HG02798 (cell line): ENCODE results near the gene DDX56.
"Not testable (repeated sequence)": the region's sequence is repeated elsewhere in the genome, so short reads cannot be mapped to it uniquely, and the experiment has no call there.

Source experiments
- ATAC-seq: cut with Tn5 transposase; IDR thresholded peaks from one replicate; pipeline ENCODE4 v1.9.1; 2021; ENCODE audit warnings: mild to moderate bottlenecking; ENCODE audit not compliant: unreplicated experiment, poor library complexity

DDX56 gene

DNA sequence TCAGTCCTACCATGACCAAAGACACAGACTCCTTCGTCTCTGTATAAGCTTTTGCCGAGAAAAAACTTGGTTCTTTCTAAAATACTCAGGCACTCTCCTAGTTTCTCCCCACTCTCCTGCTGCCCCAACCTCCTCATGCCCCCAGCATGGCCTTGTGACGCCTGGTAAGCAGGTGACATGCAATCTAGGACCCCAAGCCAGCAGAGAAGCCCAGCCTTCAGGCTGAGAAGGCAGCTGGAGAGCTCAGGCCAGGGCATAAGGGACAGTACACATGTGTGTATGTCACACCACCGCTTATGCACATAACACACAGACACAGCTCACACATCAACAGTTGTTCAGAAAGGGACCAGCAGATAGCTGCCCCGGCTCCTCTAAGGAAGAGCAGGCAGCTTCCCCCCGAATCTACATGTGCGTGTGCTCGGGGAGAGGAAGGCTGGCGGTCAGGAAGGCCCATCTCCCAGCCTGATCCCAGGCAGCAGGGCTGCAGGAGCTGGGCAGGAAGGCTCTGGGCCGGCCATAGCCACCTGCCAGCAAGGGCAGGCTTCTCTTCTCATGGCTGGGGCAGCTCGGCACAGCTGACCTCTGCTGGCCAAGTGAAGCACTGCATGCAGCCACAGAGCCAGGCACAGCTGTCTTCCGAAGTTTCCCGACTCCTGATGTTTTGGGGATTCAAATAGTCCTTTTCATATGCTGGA lies 8.5 kb downstream of the DDX56 start:
- ATAC-seq, result peak; percentile 78

DNA sequence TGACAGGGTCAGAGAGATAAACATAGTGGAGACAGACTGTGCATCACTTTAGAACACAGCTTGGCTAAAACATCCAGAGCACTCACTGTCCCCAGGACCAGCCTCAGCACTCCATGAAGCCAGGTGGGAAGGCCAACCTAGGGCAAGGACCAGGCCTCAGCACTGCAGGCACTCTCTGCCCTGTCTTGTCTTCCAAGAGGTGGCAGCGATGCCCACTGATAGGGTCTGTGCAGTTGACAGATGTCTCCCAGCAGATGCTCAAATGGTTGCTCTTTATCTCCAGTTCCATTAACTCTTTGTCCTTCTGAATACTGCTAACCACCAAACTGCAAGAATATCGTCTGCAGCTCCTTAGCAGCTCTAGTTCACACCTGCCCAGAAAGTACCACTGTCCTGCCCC lies 9.1 kb downstream of the DDX56 start:
- no peak for ATAC-seq

DNA sequence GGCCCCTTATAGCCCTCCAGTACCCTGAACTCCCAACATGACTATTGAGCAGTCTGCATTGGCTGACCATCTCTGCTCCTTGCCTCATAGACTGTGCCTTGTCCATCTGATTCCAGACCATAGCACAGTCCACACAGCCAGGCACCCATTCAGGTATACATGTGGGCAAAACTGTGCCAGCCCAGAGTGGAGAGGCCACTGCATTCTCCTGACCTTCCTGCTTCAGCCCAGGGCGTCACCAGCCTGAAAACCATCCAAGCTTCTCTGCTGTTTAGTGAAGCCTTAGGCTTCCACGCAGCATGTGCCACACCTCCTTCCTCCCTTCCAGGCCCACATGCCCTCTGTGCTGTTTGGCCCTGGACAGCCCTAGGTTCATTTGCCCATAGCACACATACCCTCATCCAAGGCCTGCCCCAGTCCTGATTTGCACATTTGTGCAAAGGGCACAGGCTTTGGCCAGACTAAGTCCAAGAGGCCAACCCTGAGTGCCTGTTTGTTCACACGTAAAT lies 10.5 kb downstream of the DDX56 start:
- ATAC-seq, result no peak

DNA sequence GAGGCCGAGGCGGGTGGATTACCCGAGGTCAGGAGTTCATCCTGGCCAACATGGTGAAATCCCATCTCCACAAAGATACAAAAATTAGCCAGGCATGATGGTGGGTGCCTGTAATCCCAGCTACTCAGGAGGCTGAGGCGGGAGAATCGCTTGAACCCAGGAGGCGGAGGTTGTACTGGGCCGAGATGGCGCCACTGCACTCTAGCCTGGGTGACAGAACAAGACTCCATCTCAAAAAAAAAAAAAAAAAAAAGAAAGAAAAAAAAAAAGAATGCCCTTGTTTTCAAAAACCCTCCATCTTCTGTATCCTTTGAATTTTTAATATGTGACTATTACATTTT lies 11.1 kb downstream of the DDX56 start:
- not testable (repeated sequence) for ATAC-seq

DNA sequence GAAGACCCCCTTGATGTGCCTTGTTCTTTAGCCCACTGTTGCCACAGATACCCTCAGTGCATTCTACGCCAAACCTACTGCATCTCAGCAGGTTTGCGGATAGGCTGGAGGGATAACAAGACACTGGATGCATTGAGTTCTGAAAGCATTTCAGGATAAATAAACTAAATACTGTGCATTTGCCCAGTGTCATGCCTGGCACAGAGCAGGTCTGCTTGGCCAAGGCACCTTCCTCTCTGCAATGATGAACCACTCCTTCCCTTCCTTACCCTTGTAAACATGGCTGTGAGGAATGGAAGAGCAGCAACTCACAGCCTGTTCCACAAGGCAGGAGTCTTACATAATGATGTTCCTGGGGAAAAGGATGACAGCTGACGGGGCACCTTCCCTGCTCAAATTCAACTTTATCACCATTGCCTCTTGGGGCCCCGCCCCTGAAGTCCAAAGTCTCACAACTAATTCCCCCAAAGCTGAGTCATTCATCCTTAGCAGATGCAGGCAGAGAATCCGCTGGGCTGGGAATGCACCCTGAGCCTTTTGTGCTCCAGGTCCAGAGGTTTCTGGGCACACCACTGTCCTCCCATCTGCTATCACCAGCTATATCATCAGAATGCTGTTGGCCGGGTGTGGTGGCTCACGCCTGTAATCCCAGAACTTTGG lies 11.6 kb downstream of the DDX56 start:
- ATAC-seq, result no peak

DNA sequence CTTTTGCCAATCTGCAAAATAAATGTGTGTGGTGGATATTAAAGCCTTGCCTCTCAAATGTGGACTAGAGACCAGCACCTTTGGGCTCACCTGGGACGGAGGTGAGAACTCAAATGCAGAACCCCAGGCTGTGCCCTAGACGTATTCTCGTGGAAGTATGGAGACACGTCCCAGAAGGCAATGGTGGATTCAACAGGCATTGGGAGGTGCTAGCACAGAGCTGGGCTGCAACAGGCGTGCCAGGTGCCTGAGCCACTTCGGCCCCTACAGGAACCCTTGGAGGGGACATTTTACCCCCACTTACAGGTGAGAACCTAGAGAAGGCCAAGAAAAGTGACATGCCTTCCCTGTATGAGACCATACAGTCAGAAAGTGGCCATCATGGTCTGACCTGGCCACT lies 12.2 kb downstream of the DDX56 start:
- ATAC-seq, result no peak

DNA sequence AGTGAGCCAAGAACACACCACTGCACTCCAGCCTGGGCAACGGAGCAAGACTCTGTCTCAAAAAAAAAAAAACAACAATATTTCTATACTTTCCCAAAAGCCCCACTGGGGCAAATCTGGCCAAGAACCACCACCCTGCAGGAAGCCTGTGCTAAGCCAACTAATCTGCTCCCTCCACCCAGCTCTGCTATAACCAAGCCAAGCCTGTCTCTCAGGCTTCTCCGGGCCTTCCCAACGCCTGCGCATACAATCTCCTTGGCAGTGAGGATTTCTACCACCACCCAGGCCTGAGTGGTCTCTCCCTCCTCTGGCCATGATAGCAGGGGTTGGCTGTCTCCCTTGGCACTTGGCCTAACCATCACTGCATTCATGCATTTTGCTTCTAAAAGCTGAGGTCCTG lies 14.2 kb downstream of the DDX56 start:
- ATAC-seq, result no peak

DNA sequence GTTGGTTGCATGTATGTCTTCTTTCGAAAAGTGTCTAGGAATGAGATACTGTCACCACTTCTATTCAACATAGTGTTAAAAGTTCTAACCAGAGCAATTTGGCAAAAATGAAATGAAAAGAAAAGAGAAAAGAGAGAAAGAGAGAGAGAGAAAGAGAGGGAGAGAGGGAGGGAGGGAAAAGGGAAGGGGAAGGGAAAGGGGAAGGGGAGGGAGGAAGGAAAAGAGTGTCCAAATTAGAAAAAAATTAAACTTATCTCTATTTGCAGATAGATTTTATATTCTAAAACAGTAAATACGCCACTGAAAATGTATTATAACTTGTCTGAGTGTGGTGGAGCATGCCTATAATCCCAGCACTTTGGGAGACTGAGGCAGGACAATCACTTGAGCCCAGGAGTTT lies 16.2 kb downstream of the DDX56 start:
- no peak for ATAC-seq

DNA sequence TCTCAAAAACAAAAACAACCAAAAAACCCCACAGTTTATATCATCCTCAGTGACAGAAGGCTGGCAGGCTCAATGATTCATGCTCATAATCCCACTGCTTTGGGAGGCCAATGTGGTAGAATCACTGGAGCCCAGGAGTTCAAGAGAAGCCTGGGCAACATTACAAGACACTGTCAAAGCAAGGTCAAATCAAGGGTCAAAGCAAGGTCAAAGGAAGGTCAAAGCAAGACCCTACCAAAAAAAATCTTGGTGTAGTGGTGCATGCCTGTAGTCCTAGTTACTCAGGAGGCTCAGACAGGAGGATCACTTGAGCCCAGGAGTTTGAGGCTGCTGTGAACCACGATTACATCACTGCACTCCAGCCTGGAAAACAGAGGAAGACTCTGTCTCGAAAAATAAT lies 18.4 kb downstream of the DDX56 start:
- no peak for ATAC-seq

DNA sequence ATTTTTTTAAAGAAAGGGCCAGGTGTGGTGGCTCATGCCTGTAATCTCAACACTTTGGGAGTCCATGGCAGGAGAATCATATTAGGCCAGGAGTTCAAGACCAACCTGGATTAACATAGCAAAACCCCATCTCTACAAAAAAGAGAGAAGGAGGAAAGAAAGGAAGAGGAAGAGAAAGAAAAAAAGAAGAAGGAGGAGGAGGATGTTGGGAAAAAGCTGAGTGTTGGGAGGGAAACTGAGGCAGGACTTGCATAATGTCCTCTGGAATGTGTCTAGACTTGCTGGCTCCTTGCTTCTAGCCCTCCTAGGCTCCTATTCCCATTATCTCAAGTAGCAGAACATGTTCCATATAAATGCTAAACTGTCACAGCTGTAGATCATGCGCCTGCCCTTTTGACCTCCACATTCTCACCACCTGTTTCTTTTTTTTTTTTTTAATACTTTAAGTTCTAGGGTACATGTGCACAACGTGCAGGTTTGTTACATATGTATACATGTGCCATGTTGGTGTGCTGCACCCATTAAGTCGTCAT lies 21.2 kb downstream of the DDX56 start:
- not testable (repeated sequence) for ATAC-seq

DNA sequence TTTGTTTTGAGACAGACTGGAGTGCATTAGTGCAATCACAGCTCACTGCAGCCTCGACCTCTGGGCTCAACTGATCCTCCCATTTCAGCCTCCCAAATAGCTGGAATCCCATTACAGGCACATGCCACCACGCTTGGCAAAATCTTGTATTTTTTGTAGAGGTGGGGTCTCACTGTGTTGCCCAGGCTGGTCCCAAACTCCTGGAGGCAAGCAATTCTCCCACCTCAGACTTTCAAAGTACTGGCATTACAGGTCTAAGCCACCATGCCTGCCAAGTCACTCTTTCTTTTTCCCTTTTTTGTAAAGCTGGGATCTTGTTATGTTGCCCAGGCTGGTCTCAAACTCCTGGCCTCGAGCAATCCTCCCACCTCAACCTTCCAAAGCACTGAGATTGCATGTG lies 24.3 kb downstream of the DDX56 start:
- ATAC-seq, result no peak

DNA sequence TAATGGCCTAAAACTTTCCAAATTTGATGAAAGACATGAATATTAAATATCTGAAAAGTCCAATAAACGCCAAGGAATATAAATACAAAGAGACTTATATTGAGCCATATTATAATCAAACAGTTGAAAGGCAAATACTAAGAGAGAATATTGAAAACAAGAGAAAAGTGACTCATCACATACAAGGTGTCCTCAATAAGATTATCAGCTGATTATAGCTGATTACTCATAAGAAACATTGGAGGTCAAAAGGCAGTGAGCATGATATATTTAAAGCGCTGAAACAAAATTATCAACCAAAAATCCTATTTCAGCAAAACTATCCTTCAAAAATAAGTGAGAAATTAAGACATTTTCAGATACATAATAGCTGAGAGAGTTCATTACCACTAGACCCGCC lies 24.8 kb downstream of the DDX56 start:
- ATAC-seq, result no peak

DNA sequence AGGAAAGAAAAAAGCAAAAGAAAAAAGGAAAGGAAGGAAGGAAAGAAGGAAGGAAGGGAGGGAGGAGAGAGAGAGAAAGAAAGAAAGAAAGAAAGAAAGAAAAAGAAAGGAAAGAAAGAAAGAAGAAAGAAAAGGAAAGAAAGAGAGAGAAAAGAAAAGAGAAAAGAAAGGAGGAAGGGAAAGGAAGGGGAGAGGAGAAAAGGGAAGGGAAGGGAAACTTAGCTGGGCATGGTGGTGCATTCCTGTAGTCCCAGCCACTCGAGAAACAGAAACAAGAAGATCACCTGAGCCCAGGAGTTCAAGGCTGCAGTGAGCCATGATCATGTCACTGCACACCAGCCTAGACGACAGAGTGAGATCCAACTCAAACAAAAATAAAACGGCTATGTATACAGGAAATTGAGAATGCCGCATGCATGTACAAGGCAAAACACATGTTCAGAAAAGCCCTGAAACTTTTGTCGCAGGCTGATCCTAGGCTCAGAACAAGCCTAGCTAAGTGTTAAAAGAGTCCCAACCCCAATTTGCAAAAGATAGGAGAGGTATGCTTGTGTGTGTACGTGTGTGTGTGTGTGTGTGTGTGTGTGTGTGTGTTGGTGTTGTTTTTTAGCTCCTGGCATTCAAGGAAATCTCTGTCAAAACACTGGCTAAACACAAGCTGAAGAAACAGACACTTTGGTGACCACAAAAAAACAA lies 26.0 kb downstream of the DDX56 start:
- no peak for ATAC-seq

DNA sequence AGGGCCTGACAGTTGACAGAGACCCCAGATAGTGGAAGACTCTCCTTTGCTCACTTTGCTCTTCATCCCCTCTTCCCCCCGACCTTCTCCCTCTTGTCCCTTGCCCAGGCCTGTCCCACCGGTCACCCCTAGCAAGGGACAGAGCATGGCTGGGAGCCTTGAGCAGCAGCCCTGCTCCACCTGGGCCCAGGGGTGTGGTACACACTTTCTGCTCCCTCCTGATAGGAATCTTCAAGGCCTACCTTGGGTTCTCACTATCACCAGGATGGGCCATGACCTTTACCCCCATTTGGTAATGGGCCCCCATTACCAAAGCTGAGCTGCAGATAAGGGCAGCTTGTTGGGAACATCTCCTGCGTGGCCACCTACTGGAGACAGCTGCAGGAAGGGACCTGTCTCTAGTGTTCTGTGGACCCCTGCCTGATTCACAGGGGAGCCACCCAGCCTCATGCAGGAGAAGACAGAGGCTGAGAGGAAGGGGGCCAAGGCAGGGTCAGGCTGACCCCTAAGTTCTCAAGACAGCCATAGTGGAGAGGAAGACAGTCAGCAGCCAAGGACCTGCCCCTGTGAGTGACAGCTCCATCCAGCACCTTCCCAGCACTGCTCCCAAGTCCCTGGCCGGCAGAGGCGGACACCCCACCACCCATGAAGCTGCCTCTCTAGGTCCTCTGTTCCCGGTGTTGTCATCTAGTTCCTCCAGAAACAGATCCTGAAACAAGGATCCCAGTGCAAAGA lies 31.7 kb downstream of the DDX56 start:
- ATAC-seq, result no peak

DNA sequence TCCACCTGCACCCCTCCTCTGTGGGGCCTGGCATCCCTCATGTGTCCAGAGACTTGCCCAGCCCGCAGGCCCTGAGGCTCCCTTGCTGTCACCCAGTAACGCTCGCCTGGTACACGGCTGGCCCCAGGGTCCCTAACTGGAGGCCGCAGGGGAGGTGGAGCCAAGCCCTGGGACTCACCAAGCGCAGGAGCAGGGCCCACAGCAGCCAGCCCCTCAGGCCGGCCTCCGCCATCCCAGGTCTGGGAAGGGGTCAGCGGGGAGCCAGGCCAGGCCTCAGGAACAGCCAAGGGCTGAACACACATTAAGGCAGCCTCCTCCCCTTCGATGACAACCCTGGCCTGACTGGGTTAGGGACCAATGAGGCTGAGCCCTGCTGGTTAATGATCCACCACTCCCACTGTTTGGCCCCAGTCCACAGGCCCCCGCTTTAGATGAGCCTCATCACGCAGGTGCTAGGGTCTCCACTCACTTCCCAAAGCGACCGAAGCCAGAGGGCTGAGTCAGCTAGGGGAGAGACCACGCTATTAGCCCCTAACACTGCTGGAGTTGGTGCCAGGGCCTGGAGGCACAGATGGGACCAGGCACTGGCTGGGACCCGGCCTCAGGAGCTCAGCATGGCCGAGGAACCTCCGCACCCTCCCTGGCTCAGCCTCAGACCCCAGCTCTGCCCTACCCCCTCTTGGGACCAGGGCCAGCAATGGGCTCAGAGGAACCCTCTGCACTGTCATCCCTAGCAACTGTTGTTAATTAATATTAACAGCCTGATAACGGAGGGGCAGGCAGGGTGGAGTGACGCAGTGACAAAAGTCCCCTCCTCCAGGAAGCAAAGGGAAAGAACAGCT lies 32.5 kb downstream of the DDX56 start, which contains the start of gene NPC1L1:
Gene NPC1L1, minus strand, starts transcription at position 303 of the 842 bp plus-strand sequence. Its CDS starts 71 bp downstream, at position 232.
- no peak for ATAC-seq

DNA sequence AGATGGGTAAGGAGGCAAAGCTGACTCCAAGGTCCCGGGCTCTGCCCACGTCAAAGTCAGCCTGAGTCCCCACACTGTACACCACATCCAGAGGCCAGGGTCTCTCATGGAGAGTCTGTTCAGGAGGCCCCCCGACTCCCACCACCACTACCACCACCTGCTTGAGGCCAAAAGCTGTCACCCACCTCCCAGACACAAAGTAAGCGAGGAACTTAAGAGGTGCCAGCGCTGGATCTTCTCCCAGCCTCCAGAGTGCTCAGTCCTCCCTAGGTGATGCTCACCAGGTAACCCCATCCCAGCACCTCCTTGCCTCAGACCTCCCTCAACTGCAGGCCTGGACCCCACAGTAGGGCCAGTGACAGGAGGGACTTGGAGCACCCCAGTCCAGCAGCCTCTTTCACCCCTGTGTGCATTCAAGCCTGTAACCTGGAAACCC lies 33.1 kb downstream of the DDX56 start:
- no peak for ATAC-seq

DNA sequence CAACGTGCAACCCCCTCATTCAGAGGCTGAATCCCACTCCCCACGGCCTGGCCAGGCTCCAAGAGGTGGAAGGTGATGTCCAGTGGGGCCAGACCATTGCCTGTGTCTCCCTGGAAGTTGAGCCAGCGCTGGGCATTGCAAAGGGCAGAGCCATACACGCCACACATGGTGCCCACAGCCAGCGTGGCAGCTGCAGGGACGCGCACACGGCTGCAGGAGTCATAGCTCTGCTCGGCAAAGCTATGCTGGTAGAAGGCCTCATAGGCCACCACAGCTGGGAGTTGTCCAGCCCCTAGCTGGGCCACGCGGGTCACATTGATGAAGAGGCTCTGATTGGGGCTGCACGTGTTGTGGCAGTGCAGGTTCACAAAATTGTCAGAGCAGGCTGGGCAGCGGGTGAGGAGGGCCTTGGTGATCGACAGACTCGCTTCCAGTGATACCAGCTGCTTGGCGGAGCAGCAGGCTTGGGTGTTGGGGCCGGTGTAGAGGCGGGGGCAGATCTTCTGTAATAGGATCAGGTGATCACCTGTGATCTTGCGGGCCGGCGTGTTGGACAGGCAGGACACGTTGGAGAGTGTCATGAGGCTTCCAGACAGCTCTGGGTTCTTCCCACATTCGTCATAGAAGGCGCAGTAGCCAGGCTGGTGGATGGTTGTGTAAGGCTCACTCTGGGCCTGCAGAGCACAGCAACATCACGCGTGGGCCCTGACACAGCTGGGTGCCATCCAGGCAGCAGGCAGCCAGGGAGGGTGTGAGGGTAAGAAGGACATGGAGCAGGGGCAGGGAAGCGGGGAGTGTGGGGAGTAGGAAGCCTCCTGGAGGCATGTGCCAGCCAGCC lies 33.8 kb downstream of the DDX56 start:
- no peak for ATAC-seq

DNA sequence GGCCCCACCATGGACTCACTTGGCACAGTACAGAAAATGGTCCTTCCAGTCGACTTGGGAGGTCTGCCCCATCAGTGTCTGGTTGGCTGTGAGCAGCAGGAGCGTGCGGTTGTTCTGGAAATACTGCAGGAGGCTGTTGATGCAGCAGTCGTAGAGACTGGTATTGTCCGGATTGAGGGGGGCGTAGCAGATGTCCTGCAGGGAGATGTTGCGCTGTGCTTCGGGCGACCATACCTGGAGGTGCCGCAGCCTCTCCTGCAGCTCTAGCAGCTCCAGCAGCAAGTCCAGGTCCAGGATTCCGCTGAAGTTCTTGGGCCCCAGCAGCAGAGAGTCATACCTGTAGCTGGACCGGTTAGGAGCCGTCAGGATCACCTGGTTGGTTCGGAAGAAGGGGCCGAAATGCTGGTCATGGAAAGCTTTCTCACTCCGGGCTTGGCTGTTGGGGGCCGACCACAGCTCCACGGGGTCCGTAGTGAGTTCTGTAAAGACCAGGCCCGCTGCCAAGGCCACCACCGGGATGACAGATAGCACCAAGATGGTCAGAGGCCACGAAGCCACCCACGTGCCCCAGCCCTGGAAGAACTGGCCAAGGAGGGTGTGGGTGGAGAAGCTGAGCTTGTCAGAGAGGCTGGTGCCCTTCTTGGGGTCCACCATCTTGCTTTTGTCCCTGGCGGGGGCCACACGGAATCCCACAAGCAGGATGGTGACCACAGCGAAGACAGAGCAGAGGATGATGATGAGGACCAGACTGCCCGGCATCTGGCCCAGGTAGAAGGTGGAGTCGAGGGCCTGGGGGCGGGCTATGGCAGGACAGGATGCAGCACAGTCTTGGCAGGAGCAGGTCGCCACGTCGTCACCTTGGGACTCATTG lies 34.7 kb downstream of the DDX56 start:
- no peak for ATAC-seq
